Stimulated activated CD4-positive, alpha-beta T cell treated with anti-CD3 and anti-CD28 coated beads, Interleukin-4, amount 100 ng/mL, for 48 hours (primary cell): ENCODE measurements around the gene SMTNL1.

Source experiments
- DNase-seq, 2 donors: peaks; one replicate each; pipeline ENCODE4 v3.0.0-alpha.2; 2020; ENCODE audit warnings: low read depth in 2 of 2

The SMTNL1 gene

DNA sequence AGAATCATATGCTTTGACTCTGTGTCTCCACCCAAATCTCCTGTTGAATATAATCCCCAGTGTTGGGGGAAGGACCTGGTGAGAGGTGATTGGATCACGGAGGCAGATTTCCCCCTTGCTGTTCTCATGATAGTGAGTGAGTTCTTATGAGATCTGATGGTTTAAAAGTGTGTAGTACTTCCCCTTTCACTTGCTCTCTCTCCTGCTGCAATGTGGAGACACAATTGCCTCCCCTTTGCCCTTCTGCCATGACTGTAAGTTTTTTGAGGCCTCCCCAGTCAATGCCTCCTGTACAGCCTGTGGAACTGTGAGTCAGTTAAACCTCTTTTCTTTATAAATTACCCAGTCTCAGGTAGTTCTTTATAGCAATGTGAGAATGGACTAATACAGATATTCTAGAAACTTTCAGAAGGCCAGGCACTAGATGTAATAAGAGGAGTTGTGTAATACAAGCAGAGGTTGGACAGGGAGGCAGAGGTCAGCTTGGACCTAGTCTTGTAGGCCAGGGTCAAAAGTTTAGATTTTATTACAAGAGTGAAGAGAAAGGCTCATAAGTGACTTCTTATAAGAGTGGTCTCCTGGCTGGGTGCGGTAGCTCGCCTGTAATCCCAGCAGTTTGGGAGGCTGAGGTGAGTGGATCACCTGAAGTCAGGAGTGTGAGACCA lies 50.8 kb downstream of the SMTNL1 start:
- no peak for DNase-seq

- no peak for DNase-seq
These were observed 59.0 kb downstream of the SMTNL1 start for GRCh38 chr11:57596266-57596885.

GRCh38 chr11:57597461-57597915 lies 60.1 kb downstream of the SMTNL1 start, which contains the start of gene SERPING1:
SERPING1 (plus strand) TSS chr11:57597685; CDS start chr11:57598271, 586 bp downstream.
- no peak for DNase-seq

DNA sequence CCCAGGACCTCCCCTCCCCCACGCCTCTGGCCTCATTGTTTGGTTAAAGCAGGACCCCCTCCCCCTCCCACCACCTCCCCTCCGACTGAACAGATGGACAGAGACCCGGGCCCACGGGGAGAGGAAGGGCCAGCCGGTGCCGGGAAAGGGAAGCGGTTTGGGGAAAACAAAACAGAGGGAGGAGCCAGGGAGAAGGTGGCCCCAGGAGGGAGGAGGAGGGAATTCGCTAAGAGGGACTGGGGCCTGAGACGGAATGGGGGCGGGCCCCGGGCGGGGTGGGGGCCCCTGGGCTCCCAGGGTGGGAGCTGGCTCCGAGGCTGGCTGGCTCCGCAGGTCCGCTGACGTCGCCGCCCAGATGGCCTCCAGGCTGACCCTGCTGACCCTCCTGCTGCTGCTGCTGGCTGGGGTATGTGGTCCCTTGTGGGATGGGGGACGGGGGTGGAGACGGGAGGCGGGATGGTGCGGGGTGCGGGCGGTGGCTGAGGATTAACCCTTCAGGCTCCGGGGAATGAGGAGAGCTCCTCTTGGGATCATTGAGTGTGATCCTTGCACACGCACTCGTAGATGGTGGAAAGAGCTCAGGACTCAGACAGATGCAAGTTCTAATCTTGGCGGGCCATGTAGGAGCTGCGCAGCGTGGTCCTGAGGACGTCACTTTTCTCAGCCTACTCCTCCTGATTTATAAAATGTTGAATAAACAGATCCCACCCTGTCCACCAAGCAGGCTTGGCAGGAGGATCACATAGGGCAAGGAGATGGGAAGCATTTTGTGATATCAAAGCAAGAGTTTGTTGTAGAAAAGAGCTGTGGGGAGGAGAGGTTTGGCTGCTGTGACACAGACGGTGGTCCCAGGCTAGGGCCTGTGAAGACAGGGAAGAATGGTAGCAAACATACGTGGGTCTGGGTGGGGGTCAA lies 60.8 kb downstream of the SMTNL1 start:
- DNase-seq = no peak

DNA sequence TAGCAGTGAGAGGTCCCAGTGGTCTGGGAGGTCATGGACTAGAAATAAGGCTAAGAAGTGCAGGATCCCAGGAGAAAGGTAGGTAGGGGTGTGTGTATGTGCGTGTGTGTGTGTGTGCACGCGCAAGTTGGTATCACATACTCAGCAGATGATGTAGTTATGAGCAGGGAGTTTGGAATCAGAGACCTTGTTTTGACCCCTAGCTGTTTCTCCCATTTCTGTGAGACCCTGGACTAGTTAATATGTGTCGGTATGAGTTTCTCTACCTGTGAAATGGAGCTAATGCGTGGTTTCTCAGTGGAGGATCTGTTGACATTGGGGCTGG lies 61.4 kb downstream of the SMTNL1 start:
- no peak for DNase-seq

DNA sequence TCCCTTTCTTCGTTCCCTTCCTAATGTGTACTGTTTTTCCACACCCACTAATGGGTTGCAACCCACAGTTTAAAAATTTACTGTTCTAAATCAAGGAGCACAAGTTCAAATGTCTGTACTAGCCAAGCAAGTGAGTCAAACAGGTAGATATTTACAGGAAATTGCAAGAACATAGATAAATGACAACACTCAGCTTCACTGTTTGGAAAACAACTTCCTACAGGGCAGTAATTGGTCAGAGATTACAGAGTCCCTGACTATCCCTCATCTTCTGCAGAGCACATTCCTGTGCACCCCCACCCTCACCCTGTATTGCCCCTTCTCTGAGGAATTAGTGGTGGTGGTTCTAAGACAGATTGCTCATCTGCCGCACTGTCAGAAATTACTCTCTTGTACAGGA lies 62.0 kb downstream of the SMTNL1 start:
- DNase-seq = no peak
